SU-DHL-6 (cell line): Measurements from ENCODE around the gene ZNF143.

Source experiments
- H2AFZ ChIP-seq: fragments of 200-600 bp; sonication (generic); 2 replicates; pipeline ENCODE4 v1.6.1; 2014; ENCODE audit warnings: low read depth, mild to moderate bottlenecking, moderate library complexity, mixed read lengths, antibody characterized with exemption, low read length; ENCODE audit not compliant: severe bottlenecking
- H3F3A ChIP-seq: fragments of 200-600 bp; shearing (Covaris generic); 2 replicates; pipeline ENCODE4 v1.6.0; 2016; ENCODE audit warnings: antibody characterized with exemption, mild to moderate bottlenecking; ENCODE audit not compliant: insufficient read depth
- H3K27ac ChIP-seq: fragments of 200-600 bp; sonication (generic); 2 replicates; pipeline ENCODE4 v1.5.1; 2016; ENCODE audit warnings: low read depth, mild to moderate bottlenecking, low read length, moderate library complexity, mixed read lengths
- H3K27me3 ChIP-seq: fragments of 200-600 bp; sonication (generic), shearing (Covaris generic); 2 replicates; pipeline ENCODE4 v1.6.0; 2014; ENCODE audit warnings: mild to moderate bottlenecking, low read length
- H3K36me3 ChIP-seq: fragments of 200-600 bp; sonication (generic); 2 replicates; pipeline ENCODE4 v1.6.1; 2014; ENCODE audit warnings: mild to moderate bottlenecking, low read length, mixed read lengths
- H3K4me2 ChIP-seq: fragments of 300-600, 200-600 bp; shearing (Covaris generic), sonication (generic); 2 replicates; pipeline ENCODE4 v1.6.0; 2014; ENCODE audit warnings: low read length, low read depth, mild to moderate bottlenecking; ENCODE audit not compliant: poor library complexity, severe bottlenecking
- H3K4me3 ChIP-seq: fragments of 200-600 bp; sonication (generic); 2 replicates; pipeline ENCODE4 v1.5.1; 2014; ENCODE audit warnings: antibody characterized with exemption, low read length, mild to moderate bottlenecking, mixed read lengths; ENCODE audit not compliant: insufficient read depth, poor library complexity, severe bottlenecking
- H3K79me2 ChIP-seq: fragments of 200-600 bp; sonication (generic); 2 replicates; pipeline ENCODE4 v1.6.1; 2014; ENCODE audit warnings: mild to moderate bottlenecking, low read length, moderate library complexity; ENCODE audit not compliant: insufficient read depth
- H3K9ac ChIP-seq: fragments of 200-600 bp; sonication (generic); 2 replicates; pipeline ENCODE4 v1.7.0; 2014; ENCODE audit warnings: mild to moderate bottlenecking, low read length
- H3K9me2 ChIP-seq: fragments of 200-600 bp; sonication (generic); replicated peaks from 2 replicates; pipeline ENCODE4 v1.6.1; 2014; ENCODE audit warnings: low read length; ENCODE audit not compliant: insufficient read depth
- H3K9me3 ChIP-seq: fragments of 200-600 bp; sonication (generic); 2 replicates; pipeline ENCODE4 v1.6.1; 2014; ENCODE audit warnings: low read length, mixed read lengths; ENCODE audit not compliant: insufficient read depth
- H4K20me1 ChIP-seq: fragments of 200-600 bp; sonication (generic); 2 replicates; pipeline ENCODE4 v1.6.1; 2014; ENCODE audit warnings: low read depth, mild to moderate bottlenecking, antibody characterized with exemption, low read length, moderate library complexity, mixed read lengths
- EZH2phosphoT487 ChIP-seq: fragments of 200-600 bp; sonication (generic), shearing (Covaris generic); conservative IDR thresholded peaks from 2 replicates; pipeline ENCODE4 v1.6.1; 2018; ENCODE audit warnings: mild to moderate bottlenecking, antibody characterized with exemption, low read length, moderate library complexity, mixed read lengths
- TF ChIP-seq, protein P1 (sequence below): fragments of 200-600 bp; sonication (generic); IDR thresholded peaks from one replicate; pipeline ENCODE4 v1.5.1; 2017; ENCODE audit warnings: antibody characterized with exemption, mild to moderate bottlenecking, low read length, moderate library complexity; ENCODE audit not compliant: insufficient read depth, poor library complexity, severe bottlenecking

The ZNF143 gene

GRCh38 chr11:9460322-9461062 lies at the start of gene ZNF143:
TSS of gene ZNF143 (plus strand) at chr11:9461012. CDS start at chr11:9471309, 10,297 bp downstream.
- Histone ChIP-seq H3K9me3 (no peaks in the 10 kb centered on the region), H4K20me1 (no peaks in the 10 kb centered on the region), H3K27ac (peak within 1 kb of the TSS; percentile 99), H3K4me2 (peak within 1 kb of the TSS; percentile 84), H3K9me2 (no peaks in the 10 kb centered on the region), H3K79me2 (peaks cover 51% of the 10 kb centered on the region), H3K9ac (peak within 1 kb of the TSS; percentile 98), H3K36me3 (no peaks in the 10 kb centered on the region), H3K27me3 (no peaks in the 10 kb centered on the region), H2AFZ (peak within 1 kb of the TSS; percentile 58), H3K4me3 (peak within 1 kb of the TSS; percentile 96), H3F3A (peaks cover 42% of the 10 kb centered on the region)
- TF ChIP-seq EZH2phosphoT487, result no peak
- TF ChIP-seq, protein P1, sequence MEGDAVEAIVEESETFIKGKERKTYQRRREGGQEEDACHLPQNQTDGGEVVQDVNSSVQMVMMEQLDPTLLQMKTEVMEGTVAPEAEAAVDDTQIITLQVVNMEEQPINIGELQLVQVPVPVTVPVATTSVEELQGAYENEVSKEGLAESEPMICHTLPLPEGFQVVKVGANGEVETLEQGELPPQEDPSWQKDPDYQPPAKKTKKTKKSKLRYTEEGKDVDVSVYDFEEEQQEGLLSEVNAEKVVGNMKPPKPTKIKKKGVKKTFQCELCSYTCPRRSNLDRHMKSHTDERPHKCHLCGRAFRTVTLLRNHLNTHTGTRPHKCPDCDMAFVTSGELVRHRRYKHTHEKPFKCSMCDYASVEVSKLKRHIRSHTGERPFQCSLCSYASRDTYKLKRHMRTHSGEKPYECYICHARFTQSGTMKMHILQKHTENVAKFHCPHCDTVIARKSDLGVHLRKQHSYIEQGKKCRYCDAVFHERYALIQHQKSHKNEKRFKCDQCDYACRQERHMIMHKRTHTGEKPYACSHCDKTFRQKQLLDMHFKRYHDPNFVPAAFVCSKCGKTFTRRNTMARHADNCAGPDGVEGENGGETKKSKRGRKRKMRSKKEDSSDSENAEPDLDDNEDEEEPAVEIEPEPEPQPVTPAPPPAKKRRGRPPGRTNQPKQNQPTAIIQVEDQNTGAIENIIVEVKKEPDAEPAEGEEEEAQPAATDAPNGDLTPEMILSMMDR, result no peak

DNA sequence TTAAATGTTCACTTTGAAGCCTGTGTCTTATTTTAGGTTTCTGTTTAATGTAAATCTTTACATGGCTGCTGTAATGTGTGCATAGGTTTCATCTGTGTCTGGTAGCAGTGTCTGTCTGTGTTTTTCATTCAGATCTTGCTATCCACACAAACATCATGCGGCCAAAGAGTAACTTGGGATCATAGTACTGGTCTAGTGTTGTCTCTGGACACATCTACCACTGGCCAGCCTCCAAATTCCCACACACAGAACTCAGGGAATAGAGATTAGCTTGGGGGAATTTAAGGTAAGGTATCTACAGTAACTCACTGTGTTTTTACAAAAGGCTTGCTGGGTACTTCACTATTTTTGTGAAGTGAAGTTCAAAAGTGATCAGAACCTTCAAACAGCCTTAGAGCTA lies 32.1 kb upstream of the ZNF143 start:
- Histone ChIP-seq H3K4me3 (no peak overlapping the region), H3K9me3 (no peaks in the 10 kb centered on the region), H3K27ac (no peak overlapping the region), H3K36me3 (peaks cover 82% of the 10 kb centered on the region), H3K9me2 (no peaks in the 10 kb centered on the region), H3F3A (peaks cover 41% of the 10 kb centered on the region), H2AFZ (no peak overlapping the region), H4K20me1 (peaks cover 10% of the 10 kb centered on the region; the same call in 1 of the 2 replicates), H3K27me3 (no peaks in the 10 kb centered on the region), H3K4me2 (no peak overlapping the region), H3K79me2 (no peaks in the 10 kb centered on the region), H3K9ac (no peak overlapping the region)
- TF ChIP-seq, protein P1, result no peak
- TF ChIP-seq EZH2phosphoT487, result no peak

DNA sequence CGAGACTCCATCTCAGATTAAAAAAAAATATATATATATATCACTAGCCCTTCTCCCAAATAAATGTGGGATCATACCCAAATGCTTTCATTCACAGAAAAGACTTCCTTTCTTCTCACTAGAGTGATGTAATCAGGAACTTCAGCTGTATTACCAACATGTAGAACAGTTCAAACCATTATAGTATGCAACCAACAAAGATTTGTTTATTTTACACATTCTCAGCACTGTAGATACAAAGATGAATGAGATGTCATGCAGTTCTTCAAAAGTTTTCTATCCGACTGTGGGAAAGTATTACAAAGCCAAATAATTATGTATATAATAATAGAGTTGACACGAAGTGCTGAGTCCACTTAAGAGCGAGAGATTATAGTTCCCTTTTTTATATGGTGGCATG lies 22.2 kb upstream of the ZNF143 start:
- Histone ChIP-seq H3K4me3 (no peak overlapping the region), H3F3A (peaks cover 25% of the 10 kb centered on the region), H3K79me2 (0 out of 2 replicates have a peak, but pooled peaks cover 9% of the 10 kb centered on the region), H3K36me3 (peaks cover 70% of the 10 kb centered on the region), H3K9me2 (no peaks in the 10 kb centered on the region), H3K27ac (no peak overlapping the region), H3K27me3 (no peaks in the 10 kb centered on the region), H2AFZ (no peak overlapping the region), H3K9ac (no peak overlapping the region), H3K9me3 (no peaks in the 10 kb centered on the region), H3K4me2 (no peak overlapping the region), H4K20me1 (no peaks in the 10 kb centered on the region)
- TF ChIP-seq EZH2phosphoT487, result no peak
- TF ChIP-seq, protein P1, result no peak
